ENCODE results near the gene SLC1A5. TPM values are rescaled to one million over a fixed set of nuclear protein-coding genes. Genes with fewer than 3 reads are reported as not detected.
"Not testable (repeated sequence)": the region's sequence is repeated elsewhere in the genome, so short reads cannot be mapped to it uniquely, and the experiment has no call there.

Gene SLC1A5
- total RNA-seq, 1 donor: 37.2 TPM

GRCh38 chr19:46772170-46773017, 16.0 kb downstream of the SLC1A5 start:
- no peak for DNase-seq (ENCODE audit: low read depth in 2 of 3, low spot score in 2 of 3)

GRCh38 chr19:46768746-46769145, 19.6 kb downstream of the SLC1A5 start:
- DNase-seq (ENCODE audit: low read depth in 2 of 3, low spot score in 2 of 3): not testable (repeated sequence)

DNA sequence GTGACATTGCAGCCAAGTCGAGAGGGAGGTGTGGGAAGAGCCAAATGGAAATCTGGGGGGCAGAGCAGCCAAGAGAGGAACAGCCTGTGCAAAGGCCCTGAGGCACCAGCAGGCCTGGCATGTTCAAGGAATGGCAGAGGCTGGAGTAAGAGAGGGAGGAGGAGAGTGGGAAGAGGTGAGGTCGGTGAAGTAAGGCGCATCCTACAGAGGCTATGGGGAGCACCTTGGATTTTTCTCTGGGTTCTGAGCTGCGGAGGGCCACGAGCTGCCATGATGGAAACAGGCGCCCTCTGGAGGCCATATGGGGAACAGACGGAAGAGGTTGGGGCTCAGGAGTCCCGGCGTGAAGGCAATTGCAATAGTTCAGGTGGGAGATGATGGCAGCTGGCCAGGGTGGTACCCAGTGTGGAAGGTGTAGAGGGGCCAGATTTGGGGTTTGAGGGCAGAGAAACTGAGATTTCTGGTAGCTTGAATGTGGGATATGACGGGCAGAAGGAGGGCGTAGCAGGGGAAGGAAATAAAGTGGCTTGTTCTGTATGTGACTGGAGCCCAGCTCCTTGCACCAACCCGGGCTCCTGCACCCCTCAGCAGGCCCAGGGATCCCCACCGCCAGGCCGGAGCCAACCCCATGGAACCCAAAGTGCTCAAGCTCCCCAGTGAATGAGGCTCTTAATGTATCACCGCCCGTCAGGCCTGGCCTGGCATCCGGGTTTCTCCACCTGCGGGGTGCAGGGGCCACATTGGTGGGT, 21.7 kb downstream of the SLC1A5 start:
- peak in 1 of 3 donors; percentile 67 for DNase-seq (ENCODE audit: low read depth in 2 of 3, low spot score in 2 of 3)

GRCh38 chr19:46764817-46765291, 23.5 kb downstream of the SLC1A5 start:
- DNase-seq (ENCODE audit: low read depth in 2 of 3, low spot score in 2 of 3): no peak

- no peak for DNase-seq (ENCODE audit: low read depth in 2 of 3, low spot score in 2 of 3)
Observed at GRCh38 chr19:46762245-46762890, 26.0 kb downstream of the SLC1A5 start.

DNA sequence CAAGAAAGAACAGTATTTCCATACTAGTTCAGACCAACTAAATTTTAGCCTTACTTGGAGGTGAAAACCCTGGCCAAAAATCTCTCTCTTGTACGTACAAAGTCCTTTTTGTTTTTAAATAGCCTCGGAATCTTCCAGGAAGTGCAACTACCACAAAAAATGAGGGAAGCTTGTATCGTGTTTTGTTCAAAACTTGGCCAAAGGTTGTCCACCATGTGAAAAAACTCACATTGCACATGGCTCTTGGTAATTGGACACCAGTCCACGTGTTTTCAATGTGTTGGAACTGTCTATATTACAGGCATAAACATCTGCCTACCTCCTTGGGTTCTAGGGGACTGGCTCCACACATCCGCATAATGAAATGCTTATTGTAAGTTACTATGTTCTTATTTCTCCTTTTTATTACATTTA, 27.0 kb downstream of the SLC1A5 start:
- no peak for DNase-seq (ENCODE audit: low read depth in 2 of 3, low spot score in 2 of 3)

DNA sequence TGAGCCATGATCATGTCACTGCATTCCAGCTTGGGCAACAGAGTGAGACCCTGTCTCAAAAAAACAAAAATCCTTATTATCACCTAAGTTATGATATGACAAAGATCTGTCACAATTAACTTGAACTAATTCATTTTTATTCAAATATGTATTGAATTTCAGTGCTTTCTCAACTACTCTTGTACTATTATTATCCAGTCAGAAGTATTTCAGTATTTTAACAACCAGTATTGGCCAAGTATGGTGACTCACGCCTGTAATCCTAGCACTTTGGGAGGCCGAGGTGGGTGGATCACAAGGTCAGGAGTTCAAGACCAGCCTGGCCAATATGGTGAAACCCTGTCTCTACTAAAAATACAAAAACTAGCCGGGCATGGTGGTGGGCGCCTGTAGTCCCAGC, 27.5 kb downstream of the SLC1A5 start:
- not testable (repeated sequence) for DNase-seq (ENCODE audit: low read depth in 2 of 3, low spot score in 2 of 3)

DNA sequence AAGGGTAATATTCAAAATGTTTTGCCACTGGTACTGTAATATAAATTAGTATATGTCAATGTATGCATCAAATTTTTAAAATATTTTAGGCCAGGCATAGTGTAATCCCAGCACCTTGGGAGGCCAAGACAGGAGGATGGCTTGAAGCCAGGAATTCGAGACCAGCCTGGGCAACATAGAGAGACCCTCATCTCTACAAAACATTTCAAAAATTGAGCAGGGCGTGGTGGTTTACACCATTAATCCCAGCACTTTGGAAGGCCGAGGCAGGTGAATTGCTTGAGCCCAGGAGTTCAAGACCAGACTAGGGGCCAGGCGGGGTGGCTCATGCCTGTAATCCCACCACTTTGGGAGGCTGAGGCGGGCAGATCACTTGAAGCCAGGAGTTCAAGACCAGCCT, 28.0 kb downstream of the SLC1A5 start:
- DNase-seq (ENCODE audit: low read depth in 2 of 3, low spot score in 2 of 3): no peak

GRCh38 chr19:46759817-46760333, 28.5 kb downstream of the SLC1A5 start:
- no peak for DNase-seq (ENCODE audit: low read depth in 2 of 3, low spot score in 2 of 3)

- DNase-seq (ENCODE audit: low read depth in 2 of 3, low spot score in 2 of 3): no peak
Observed at GRCh38 chr19:46759206-46759605, 29.2 kb downstream of the SLC1A5 start.

DNA sequence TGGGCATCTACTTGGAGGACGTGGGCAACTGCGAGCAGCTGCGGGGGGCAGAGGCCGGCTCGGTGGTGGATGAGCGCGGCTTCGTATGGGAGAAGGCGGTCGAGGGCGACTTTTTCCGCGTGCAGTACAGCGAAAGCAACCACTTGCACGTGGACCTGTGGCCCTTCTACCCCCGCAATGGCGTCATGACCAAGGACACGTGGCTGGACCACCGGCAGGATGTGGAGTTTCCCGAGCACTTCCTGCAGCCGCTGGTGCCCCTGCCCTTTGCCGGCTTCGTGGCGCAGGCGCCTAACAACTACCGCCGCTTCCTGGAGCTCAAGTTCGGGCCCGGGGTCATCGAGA, 31.9 kb downstream of the SLC1A5 start:
- DNase-seq (ENCODE audit: low read depth in 2 of 3, low spot score in 2 of 3): peak in 1 of 3 donors; percentile 22

DNA sequence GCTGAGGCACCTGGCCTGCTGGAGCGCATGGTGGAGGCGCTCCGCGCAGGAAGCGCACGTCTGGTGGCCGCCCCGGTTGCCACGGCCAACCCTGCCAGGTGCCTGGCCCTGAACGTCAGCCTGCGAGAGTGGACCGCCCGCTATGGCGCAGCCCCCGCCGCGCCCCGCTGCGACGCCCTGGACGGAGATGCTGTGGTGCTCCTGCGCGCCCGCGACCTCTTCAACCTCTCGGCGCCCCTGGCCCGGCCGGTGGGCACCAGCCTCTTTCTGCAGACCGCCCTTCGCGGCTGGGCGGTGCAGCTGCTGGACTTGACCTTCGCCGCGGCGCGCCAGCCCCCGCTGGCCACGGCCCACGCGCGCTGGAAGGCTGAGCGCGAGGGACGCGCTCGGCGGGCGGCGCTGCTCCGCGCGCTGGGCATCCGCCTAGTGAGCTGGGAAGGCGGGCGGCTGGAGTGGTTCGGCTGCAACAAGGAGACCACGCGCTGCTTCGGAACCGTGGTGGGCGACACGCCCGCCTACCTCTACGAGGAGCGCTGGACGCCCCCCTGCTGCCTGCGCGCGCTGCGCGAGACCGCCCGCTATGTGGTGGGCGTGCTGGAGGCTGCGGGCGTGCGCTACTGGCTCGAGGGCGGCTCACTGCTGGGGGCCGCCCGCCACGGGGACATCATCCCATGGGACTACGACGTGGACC, 32.4 kb downstream of the SLC1A5 start:
- no peak for DNase-seq (ENCODE audit: low read depth in 2 of 3, low spot score in 2 of 3)

DNA sequence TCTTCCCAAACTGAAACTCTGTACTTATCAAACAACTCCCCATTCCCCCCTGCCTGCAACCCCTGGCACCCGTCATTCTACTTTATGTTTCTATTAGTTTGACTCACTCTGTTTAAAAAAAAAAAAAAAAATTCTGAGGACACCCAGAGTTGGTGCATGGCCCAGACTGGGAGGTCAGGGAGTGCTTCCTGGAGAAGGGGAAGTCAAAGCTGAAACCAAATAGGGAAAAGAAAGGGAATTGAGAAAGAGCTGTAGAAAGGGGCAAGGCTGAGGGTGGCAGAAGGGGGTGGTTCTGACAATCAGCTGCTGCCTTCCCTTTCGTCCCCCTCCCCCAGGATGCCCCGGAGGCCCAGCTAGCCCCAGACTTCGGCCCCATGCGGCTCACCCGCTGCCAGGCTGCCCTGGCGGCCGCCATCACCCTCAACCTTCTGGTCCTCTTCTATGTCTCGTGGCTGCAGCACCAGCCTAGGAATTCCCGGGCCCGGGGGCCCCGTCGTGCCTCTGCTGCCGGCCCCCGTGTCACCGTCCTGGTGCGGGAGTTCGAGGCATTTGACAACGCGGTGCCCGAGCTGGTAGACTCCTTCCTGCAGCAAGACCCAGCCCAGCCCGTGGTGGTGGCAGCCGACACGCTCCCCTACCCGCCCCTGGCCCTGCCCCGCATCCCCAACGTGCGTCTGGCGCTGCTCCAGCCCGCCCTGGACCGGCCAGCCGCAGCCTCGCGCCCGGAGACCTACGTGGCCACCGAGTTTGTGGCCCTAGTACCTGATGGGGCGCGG, 33.1 kb downstream of the SLC1A5 start:
- no peak for DNase-seq (ENCODE audit: low read depth in 2 of 3, low spot score in 2 of 3)

- DNase-seq (ENCODE audit: low read depth in 2 of 3, low spot score in 2 of 3): peak; percentile 40 to 80 (median 67)
Observed at GRCh38 chr19:46753420-46754155, 34.8 kb downstream of the SLC1A5 start.

DNA sequence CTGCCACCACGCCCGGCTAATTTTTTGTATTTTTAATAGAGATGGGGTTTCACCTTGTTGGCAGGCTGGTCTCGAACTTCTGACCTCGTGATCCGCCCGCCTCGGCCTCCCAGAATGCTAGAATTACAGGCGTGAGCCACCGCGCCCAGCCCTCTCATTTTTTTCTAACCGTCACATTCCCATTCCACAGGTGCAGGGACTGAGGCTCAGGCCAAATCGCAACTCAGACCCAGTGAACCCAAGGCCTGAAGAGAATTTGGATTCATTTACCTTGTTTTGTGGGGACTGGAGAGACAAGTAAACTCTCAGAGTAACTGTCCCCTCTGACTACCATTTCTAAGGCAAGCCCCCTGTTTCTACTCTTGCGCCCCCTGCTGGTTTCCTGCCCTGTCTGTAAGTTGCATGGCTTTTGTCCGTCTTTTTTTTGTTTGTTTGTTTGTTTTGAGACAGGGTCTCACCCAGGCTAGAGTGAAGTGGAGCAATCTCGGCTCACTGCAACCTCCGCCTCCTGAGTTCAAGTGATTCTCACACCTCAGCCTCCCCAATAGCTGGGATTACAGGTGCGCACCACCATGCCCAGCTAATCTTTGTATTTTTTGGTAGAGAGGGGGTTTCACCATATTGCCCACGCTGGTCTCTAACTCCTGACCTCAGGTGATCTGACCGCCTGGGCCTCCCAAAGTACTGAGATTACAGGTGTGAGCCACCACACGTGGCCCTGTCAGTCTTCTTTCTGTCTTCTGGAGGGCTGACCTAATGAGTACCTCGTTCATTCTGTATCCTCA, 39.9 kb downstream of the SLC1A5 start:
- DNase-seq (ENCODE audit: low read depth in 2 of 3, low spot score in 2 of 3): peak in 2 of 3 donors; percentile 70 to 84

DNA sequence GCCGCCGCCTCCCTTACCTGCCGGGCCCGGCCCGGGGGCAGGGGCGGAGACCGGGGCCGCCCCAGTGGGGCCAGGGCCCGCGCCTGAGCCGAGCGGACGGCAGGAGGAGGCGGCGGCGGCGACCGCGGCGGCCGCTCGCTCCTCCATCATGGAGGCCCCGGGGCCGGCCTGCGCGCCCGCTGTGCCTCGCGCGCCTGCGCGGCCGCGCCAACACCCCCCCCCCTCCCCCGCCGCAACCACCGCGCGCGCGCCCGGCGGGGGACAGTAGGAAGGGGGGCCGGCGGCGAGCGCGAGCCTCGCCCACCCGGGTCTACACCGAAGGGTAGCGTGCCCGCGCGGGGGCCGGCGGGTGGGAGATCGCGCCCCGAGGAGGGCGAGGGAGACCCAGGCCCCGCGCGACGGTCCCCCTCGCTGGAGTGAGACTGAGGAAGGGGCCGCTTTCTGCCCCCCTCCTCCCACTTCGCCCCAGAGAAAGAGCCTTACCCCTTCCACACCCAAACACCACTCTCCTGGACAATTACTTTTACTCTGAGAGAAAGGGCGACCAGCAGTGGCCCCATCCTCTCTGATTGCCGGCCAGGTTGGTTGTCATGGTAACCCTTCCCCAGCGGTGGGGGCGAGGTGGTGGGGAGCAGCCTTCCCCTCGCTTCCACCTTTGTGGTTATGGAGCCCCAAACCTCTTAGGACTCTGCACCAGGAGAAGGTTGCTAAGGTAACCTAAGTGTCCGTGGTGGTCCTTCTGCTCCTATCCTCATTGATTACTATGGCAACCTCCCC, 41.9 kb downstream of the SLC1A5 start, which contains the start of gene STRN4:
STRN4 (minus strand) TSS at position 170 of the 777 bp plus-strand sequence; CDS start at position 150, 20 bp downstream.
- DNase-seq (ENCODE audit: low read depth in 2 of 3, low spot score in 2 of 3): peak; percentile 46 to 71 (median 64)

GRCh38 chr19:46745521-46746280, 42.7 kb downstream of the SLC1A5 start, which contains the start of gene FKRP:
Gene FKRP, plus strand, starts transcription at chr19:46746057. Its CDS starts 9,394 bp downstream, at chr19:46755451.
- no peak for DNase-seq (ENCODE audit: low read depth in 2 of 3, low spot score in 2 of 3)

Data from hematopoietic multipotent progenitor cell (in vitro differentiated cells).